Measurements from ENCODE around the gene KLF11.

DNA sequence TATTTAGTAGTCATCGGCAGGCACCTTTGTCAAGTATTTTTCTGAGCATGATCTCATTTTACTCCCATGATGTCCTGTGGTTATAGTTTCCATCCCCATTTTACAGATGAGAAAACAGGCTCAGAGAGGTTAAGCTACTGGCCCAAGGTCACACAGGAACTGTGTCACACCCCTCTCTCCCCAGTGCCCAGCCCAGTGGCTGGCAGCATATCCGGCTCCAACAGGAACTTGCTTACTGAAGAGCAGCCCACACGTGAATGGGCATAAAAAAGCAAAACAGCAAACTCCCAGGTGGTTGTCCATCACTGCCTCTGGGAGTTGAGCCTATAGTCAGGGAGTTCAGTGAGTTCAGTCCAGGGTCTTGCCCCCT, 8.3 kb upstream of the KLF11 start:
- TF ChIP-seq, protein P1, sequence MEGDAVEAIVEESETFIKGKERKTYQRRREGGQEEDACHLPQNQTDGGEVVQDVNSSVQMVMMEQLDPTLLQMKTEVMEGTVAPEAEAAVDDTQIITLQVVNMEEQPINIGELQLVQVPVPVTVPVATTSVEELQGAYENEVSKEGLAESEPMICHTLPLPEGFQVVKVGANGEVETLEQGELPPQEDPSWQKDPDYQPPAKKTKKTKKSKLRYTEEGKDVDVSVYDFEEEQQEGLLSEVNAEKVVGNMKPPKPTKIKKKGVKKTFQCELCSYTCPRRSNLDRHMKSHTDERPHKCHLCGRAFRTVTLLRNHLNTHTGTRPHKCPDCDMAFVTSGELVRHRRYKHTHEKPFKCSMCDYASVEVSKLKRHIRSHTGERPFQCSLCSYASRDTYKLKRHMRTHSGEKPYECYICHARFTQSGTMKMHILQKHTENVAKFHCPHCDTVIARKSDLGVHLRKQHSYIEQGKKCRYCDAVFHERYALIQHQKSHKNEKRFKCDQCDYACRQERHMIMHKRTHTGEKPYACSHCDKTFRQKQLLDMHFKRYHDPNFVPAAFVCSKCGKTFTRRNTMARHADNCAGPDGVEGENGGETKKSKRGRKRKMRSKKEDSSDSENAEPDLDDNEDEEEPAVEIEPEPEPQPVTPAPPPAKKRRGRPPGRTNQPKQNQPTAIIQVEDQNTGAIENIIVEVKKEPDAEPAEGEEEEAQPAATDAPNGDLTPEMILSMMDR (IDR thresholded peaks at IDR 0.05 in 8 of 11, conservative IDR thresholded peaks at IDR 0.05 in 3 of 11), result no peak
- no peak for TF ChIP-seq POLR2AphosphoS5 (IDR thresholded peaks at IDR 0.05)
